Left renal pelvis (tissue), 4 donors: Measurements from ENCODE around the gene ACTN4. TPM values are rescaled to one million over a fixed set of nuclear protein-coding genes. Genes with fewer than 3 reads are reported as not detected.

Experiments
- DNase-seq, 4 donors: peaks; one replicate each; pipeline ENCODE4 v3.0.0-alpha.2; 2013; ENCODE audit warnings: low read depth in 4 of 4, low spot score in 3 of 4
- polyA plus RNA-seq, 4 donors: library from polyadenylated mRNA; unstranded; fragments of 120-200 nt; gene quantifications; one replicate each; pipeline ENCODE4 v1.2.1, GENCODE V29; 2013; ENCODE audit not compliant: insufficient read length in 4 of 4

ACTN4 gene
- polyA plus RNA-seq, 4 donors = 470 to 694 (median 623) TPM

DNA sequence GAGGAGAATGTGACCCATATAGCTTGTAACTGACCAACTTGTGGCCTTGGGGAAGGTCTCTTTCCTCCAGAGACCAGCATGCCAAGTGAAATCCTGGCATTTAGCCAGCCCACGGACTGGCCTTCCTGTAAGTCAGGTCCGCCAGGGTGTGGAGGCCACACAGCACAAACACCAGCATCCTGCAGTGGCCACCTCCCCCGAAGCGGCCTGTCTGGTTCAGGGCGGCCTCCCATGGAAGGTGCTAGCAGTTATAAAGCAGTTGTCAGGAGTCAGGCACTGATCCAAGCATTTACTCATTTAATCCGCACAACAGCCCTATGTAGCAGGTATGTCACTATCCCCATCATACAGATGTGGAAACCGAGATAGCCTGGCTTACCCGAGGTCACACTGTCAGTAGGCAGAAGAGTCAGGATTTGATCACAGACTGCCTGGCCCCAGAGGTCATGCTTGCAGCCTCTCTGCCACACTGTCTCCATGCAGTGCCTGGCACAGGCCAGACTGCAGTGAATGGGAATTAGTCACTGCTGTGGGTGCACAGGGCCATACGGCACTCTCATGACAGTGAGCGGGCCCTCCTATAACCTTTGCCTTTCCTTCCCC is 60.2 kb downstream of the ACTN4 start:
- DNase-seq = no peak

- no peak for DNase-seq
These were observed 61.1 kb downstream of the ACTN4 start for GRCh38 chr19:38708413-38709024.

DNA sequence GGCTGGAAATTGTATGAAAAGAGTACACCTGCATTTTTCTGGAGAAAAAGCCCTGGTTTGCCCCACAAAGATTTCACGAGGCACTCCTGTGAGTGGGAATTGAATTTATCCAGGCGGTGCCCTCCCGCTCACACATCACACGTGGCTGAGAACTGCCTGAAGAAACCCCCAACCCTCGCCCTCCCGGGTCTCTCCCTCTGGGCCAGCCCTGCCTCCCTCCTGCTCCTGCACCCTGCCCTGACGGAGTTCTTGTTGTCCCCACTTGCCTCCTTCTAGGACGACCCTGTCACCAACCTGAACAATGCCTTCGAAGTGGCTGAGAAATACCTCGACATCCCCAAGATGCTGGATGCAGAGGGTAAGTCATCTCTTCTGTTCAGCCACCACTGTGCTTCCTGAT is 61.7 kb downstream of the ACTN4 start:
- no peak for DNase-seq

DNA sequence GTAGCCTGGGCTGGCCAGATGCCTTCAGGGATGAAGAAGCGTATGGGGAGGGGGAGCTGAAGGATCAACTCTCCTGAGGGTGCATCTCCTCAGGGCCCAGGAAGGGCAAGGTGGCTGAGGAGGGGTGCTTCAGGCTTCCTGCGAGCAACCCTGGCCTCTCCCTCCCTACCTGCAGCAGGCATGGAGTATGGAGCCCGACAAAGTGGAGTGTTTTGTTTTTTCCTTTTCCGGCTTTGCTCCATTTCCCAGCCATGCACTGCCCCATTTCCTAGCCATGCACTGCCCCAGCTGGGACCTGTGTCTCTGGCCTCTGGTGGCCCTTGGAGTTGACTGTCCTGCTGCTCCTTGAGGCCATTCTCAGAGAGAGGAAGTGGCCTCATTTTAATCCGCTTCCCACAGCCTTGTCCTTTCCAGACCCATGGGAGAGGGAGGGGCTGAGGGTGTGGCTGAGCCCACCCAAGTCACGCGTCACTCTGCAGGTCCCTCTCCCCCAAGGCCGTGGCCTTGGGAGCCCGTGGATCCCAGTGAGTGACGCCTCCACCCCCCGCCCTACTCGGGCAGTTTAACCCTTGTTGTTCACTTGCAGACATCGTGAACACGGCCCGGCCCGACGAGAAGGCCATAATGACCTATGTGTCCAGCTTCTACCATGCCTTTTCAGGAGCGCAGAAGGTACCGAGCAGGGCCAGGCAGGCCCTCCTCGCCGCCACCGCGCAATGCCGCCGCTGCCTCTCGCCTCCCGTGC is 62.4 kb downstream of the ACTN4 start:
- no peak for DNase-seq

DNA sequence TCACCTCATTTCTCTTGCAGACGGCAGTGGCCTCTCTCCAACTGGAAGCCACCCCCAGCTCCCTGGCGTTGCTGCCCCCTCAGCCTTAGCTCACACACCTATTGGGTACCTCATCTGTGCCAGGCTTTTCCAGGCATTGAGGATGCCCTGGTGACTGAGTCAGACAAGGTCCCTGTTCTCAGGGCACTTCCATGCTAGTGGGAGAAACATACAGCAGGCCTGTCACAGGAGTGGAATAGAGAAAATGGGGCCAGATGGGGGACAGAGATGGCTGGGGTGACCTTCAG is 62.9 kb downstream of the ACTN4 start:
- no peak for DNase-seq

- no peak for DNase-seq
These were observed 63.7 kb downstream of the ACTN4 start for GRCh38 chr19:38710928-38711725.

DNA sequence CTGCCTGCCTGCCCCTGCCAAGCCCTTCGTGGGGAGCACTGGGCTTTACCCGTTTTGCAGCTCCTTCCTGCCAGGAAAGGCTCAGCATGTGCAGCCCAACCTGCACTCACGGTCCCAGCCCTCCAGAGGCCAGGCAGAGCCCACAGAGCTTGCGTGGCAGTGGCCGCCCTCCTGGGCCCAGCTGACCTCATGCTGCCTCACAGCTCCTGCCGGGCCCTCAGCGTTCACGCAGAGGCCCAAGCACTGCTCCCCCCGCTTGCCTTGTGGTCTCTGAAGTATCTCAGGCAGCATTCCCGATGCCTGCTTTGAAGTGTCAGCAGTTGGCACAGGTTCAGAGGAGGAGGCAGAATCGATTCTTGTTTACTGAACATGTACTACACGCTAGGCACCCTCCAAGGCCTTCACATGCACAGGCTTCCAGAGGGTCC is 64.3 kb downstream of the ACTN4 start:
- no peak for DNase-seq

DNA sequence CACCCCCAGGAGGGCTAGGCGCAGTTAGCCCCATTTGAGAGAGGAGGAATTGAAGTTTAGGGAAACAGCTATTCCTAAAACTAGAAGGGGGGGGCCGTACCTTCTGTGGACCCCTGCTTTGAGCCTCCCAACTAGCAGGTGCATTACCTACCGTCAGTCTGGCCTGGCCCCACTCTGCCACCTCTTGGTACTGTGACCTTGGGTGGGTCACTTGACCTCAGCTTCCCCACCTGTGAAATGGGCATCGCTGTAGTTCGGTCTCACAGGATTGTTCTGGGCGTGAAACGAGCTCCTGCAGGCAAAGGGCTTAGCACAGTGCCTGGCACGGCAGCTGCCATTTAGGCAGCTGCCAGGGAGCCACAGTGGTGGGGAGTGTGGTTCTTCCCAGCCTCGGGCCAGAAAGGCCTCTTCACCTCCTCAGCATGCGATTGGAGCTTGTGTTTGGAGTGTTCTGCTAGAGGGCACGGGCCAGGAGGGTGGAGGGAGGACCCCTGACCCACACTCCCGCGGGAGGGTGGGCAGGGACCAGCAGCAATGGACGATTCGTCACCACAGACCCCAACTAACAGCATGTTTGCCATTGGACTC is 64.8 kb downstream of the ACTN4 start:
- DNase-seq = no peak

- no peak for DNase-seq
These were observed 65.8 kb downstream of the ACTN4 start for GRCh38 chr19:38713227-38713649.

DNA sequence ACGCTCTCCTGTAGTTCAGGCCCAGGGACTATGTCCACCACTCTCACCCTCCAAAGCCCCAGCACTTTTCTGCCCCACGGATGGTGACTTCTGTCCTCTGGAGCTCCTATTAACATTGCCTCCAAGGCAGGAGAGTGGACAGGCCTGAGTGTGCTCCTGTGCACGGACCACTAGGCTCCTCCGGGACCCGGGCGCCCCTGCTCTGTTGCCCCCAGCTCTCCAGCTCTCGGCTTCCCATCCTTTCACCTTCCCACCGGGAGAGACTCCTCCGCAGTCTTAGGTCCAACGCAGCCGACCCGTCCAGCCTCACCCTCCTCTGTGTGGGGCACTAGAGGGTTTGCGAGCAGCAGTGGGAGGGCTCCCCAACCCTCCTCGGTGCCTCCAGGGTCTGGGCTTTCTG is 66.4 kb downstream of the ACTN4 start:
- no peak for DNase-seq

- no peak for DNase-seq
These were observed 66.9 kb downstream of the ACTN4 start for GRCh38 chr19:38714354-38714778.

DNA sequence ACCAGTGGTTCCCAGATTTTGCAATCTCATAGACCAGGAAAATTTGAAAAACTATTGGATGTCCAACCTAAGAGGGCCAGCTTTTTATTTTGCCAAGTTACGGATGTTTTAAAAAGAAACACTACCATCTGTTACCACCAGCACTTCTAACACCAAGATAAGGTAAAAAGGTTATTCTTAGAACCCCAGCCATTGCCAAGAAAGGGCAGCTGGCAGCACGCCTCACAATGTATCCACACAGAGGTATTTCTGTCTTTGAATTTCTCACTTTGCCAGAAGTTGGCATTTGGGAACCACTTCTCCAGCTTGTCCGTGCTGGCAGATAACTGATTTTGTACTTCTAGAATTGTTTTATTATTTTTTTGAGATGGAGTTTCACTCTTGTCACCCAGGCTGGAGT is 68.1 kb downstream of the ACTN4 start:
- DNase-seq = no peak

- no peak for DNase-seq
These were observed 69.6 kb downstream of the ACTN4 start for GRCh38 chr19:38717051-38717450.

DNA sequence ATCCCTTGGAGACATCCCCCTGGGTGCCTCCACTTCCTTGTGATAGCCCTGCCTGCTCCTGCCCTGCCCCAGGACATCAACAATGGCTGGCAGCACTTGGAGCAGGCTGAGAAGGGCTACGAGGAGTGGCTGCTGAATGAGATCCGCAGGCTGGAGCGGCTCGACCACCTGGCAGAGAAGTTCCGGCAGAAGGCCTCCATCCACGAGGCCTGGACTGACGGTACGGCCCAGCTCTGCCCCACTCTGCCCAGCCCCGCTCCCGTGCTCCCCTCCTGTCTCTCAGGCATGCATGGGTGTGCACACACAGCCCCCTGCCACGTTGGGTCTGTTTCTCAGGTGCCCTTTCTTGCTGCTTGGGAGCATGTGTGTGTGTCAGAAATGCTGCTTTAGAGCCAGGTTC is 70.4 kb downstream of the ACTN4 start:
- no peak for DNase-seq

- no peak for DNase-seq
These were observed 71.5 kb downstream of the ACTN4 start for GRCh38 chr19:38718747-38719543.

GRCh38 chr19:38719761-38720558 is 72.5 kb downstream of the ACTN4 start:
- DNase-seq = no peak

GRCh38 chr19:38720559-38721236 is 73.2 kb downstream of the ACTN4 start:
- DNase-seq = no peak

- no peak for DNase-seq
These were observed 74.0 kb downstream of the ACTN4 start for GRCh38 chr19:38721496-38721895.
